Fibroblast of lung (primary cell): Measurements from ENCODE around the gene FAM120C. TPM values are rescaled to one million over a fixed set of nuclear protein-coding genes. Genes with fewer than 3 reads are reported as not detected.

ENCODE experiments used
- DNase-seq, 2 donors: peaks; one replicate each; pipeline versions ENCODE4 v3.0.0 to v3.0.0-alpha.2; 2010; ENCODE audit warnings: low read depth in 2 of 2
- H2AFZ ChIP-seq: 2 replicates; pipeline ENCODE4 v1.5.1; 2012; ENCODE audit warnings: low read length, control low read depth, inconsistent platforms
- H3K27ac ChIP-seq: 2 replicates; pipeline ENCODE4 v1.5.1; 2011; ENCODE audit warnings: low read length, control low read depth; ENCODE audit not compliant: insufficient read depth
- H3K27me3 ChIP-seq: 2 replicates; pipeline ENCODE4 v1.5.1; 2011; ENCODE audit warnings: mild to moderate bottlenecking, low read length; ENCODE audit not compliant: control insufficient read depth, insufficient read depth
- H3K36me3 ChIP-seq: 2 replicates; pipeline ENCODE4 v1.5.1; 2011; ENCODE audit warnings: low read length; ENCODE audit not compliant: control insufficient read depth, insufficient read depth
- H3K4me1 ChIP-seq: 2 replicates; pipeline ENCODE4 v1.5.1; 2011; ENCODE audit warnings: low read length; ENCODE audit not compliant: control insufficient read depth, insufficient read depth; ENCODE audit errors: extremely low read depth
- H3K4me2 ChIP-seq: 2 replicates; pipeline ENCODE4 v1.5.1; 2011; ENCODE audit warnings: low read length, control low read depth; ENCODE audit not compliant: insufficient read depth; ENCODE audit errors: extremely low read depth
- H3K4me3 ChIP-seq, 4 experiments: fragments of 200-600 bp in 1 of 4; sonication (generic) in 1 of 4; replicated peaks in 1 of 4; 2 replicates each; pipeline ENCODE4 v1.5.1; 2011 to 2016; ENCODE audit warnings: low read length in 4 of 4, low read depth in 3 of 4, mild to moderate bottlenecking in 3 of 4, control low read depth in 2 of 4, inconsistent platforms in 1 of 4, mixed read lengths in 1 of 4; ENCODE audit not compliant: insufficient read depth in 1 of 4; ENCODE audit errors: control extremely low read depth in 1 of 4
- H3K79me2 ChIP-seq: 2 replicates; pipeline ENCODE4 v1.5.1; 2012; ENCODE audit warnings: mild to moderate bottlenecking, low read length, inconsistent platforms; ENCODE audit not compliant: control insufficient read depth, insufficient read depth
- H3K9ac ChIP-seq: 2 replicates; pipeline ENCODE4 v1.5.1; 2011; ENCODE audit warnings: mild to moderate bottlenecking, low read length, control low read depth; ENCODE audit not compliant: insufficient read depth
- H3K9me3 ChIP-seq: 2 replicates; pipeline ENCODE4 v1.5.1; 2012; ENCODE audit warnings: low read depth, low read length; ENCODE audit not compliant: control insufficient read depth, insufficient read depth
- H4K20me1 ChIP-seq: 2 replicates; pipeline ENCODE4 v1.5.1; 2011; ENCODE audit warnings: low read length; ENCODE audit not compliant: control insufficient read depth, insufficient read depth; ENCODE audit errors: extremely low read depth
- EZH2 ChIP-seq: IDR thresholded peaks from 2 replicates; pipeline ENCODE4 v1.5.1; 2012; ENCODE audit warnings: low read length, control low read depth, mild to moderate bottlenecking; ENCODE audit errors: missing control alignments
- polyA plus RNA-seq, 2 donors: library from polyadenylated mRNA; depleted of rRNA in 1 of 2; stranded (reverse) in 1 of 2; unstranded in 1 of 2; fragments of >200 nt; gene quantifications; 2 replicates each; pipeline ENCODE4 v1.2.1, GENCODE V29; 2011 to 2012; ENCODE audit warnings: missing spikeins in 1 of 2
- total RNA-seq: library from RNA; depleted of rRNA; stranded (reverse); fragments of >200 nt; gene quantifications from 2 replicates; pipeline ENCODE4 v1.2.1, GENCODE V29; 2014
- TF ChIP-seq, protein P1 (sequence below), 2 donors: IDR thresholded peaks in 1 of 2; conservative IDR thresholded peaks in 1 of 2; 1 replicate in 1 of 2; 2 replicates in 1 of 2; pipeline ENCODE4 v1.5.1; 2011 to 2012; ENCODE audit warnings: low read length in 2 of 2, control low read depth in 1 of 2, inconsistent platforms in 1 of 2, low read depth in 1 of 2, mild to moderate bottlenecking in 1 of 2

FAM120C gene
- total and polyA plus RNA-seq, 2 donors (not counting 1 experiment from before 2014, with no cell fraction given) = 4.8 to 6.9 TPM

- H3K79me2 ChIP-seq = no peaks in the 10 kb centered on the region
- H3K27me3 ChIP-seq = no peaks in the 10 kb centered on the region
- DNase-seq = no peak
These were observed 89.9 kb downstream of the FAM120C start for GRCh38 chrX:54093159-54093558.

DNA sequence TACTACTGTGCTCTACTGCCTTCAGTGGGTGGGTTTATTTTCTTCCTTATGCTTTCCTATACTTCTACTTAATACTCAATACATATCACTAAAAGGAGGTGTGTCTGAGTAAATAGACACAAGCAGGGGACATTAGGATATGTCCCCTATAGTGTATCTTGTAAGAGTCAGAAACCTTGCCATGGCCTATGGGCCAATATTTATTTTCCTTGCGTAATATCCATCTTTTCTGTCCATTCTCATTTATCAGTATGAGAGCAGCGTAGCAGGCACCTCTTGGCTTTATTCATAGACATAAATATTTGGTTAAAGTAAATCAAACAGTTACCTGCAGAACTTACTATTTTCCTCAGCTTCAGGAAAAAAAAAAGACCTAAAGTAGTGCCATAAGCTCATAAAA lies 92.2 kb downstream of the FAM120C start:
- H3K9me3 ChIP-seq = no peaks in the 10 kb centered on the region
- H4K20me1 ChIP-seq = no peaks in the 10 kb centered on the region
- DNase-seq = no peak
- H3K4me3 ChIP-seq = no peak overlapping the region
- no peaks in the 10 kb centered on the region for H3K79me2 ChIP-seq
- no peaks in the 10 kb centered on the region for H3K36me3 ChIP-seq
- H3K9ac ChIP-seq = no peak overlapping the region
- H2AFZ ChIP-seq = no peak overlapping the region
- TF ChIP-seq, protein P1, sequence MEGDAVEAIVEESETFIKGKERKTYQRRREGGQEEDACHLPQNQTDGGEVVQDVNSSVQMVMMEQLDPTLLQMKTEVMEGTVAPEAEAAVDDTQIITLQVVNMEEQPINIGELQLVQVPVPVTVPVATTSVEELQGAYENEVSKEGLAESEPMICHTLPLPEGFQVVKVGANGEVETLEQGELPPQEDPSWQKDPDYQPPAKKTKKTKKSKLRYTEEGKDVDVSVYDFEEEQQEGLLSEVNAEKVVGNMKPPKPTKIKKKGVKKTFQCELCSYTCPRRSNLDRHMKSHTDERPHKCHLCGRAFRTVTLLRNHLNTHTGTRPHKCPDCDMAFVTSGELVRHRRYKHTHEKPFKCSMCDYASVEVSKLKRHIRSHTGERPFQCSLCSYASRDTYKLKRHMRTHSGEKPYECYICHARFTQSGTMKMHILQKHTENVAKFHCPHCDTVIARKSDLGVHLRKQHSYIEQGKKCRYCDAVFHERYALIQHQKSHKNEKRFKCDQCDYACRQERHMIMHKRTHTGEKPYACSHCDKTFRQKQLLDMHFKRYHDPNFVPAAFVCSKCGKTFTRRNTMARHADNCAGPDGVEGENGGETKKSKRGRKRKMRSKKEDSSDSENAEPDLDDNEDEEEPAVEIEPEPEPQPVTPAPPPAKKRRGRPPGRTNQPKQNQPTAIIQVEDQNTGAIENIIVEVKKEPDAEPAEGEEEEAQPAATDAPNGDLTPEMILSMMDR (conservative IDR thresholded peaks at IDR 0.05 in 1 of 2, IDR thresholded peaks at IDR 0.05 in 1 of 2; ENCODE audit: low read depth in 1 of 2, low read length in 2 of 2) = no peak
- no peak for TF ChIP-seq EZH2
- H3K4me2 ChIP-seq = no peak overlapping the region
- H3K4me1 ChIP-seq = no peaks in the 10 kb centered on the region
- no peaks in the 10 kb centered on the region for H3K27me3 ChIP-seq
- no peak overlapping the region for H3K27ac ChIP-seq

More at GRCh38 chrX:54093159-54093558, 89.9 kb downstream of the FAM120C start:
- Histone ChIP-seq H3K9me3 (no peaks in the 10 kb centered on the region), H3K4me1 (no peaks in the 10 kb centered on the region), H3K9ac (no peak overlapping the region), H3K4me2 (no peak overlapping the region), H3K4me3 (no peak overlapping the region), H3K36me3 (no peaks in the 10 kb centered on the region), H3K27ac (no peak overlapping the region), H4K20me1 (no peaks in the 10 kb centered on the region), H2AFZ (no peak overlapping the region)
- TF ChIP-seq, protein P1 (conservative IDR thresholded peaks at IDR 0.05 in 1 of 2, IDR thresholded peaks at IDR 0.05 in 1 of 2; ENCODE audit: low read depth in 1 of 2, low read length in 2 of 2) = no peak
- TF ChIP-seq EZH2 = no peak

DNA sequence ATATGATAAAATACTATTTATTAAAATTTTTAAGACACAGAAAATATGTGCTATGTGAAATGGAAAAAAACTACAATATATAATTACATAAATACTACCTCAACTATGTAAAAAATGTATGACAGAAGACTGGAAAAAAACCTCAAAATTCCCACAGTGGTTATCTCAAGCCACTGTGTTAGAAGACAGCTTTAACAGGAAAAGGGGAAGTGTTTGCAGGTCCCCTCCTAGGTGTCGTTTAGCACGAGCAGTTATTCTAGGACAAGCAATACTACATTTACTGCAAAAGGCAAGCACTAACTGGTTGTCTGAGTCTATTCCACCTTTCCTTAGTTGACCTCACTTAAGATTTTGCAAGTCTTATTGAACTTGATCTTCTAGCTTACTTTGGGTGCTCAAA lies 93.9 kb downstream of the FAM120C start:
- TF ChIP-seq, protein P1 (conservative IDR thresholded peaks at IDR 0.05 in 1 of 2, IDR thresholded peaks at IDR 0.05 in 1 of 2; ENCODE audit: low read depth in 1 of 2, low read length in 2 of 2) = no peak
- no peak for TF ChIP-seq EZH2
- Histone ChIP-seq H3K27me3 (no peaks in the 10 kb centered on the region), H3K9me3 (no peaks in the 10 kb centered on the region), H3K4me2 (no peak overlapping the region), H4K20me1 (no peaks in the 10 kb centered on the region), H3K9ac (no peak overlapping the region), H3K4me1 (no peaks in the 10 kb centered on the region), H2AFZ (no peak overlapping the region), H3K36me3 (no peaks in the 10 kb centered on the region), H3K79me2 (no peaks in the 10 kb centered on the region), H3K27ac (no peak overlapping the region), H3K4me3 (no peak overlapping the region)
- DNase-seq = no peak
